Upper lobe of right lung (tissue), 1 donor: ENCODE data around the gene SFTPB. TPM values are rescaled to one million over a fixed set of nuclear protein-coding genes. Genes with fewer than 3 reads are reported as not detected.

ENCODE experiments used
- ATAC-seq: fragments of 200-7000 bp; cut with Tn5 transposase; one replicate; pipeline ENCODE4 v1.9.1; 2020; ENCODE audit warnings: mild to moderate bottlenecking, moderate library complexity
- DNase-seq: peaks from one replicate; pipeline ENCODE4 v3.0.0-alpha.2; 2020
- H3K27ac ChIP-seq: fragments of 200-600 bp; one replicate; pipeline ENCODE4 v1.8.0; 2022
- H3K27me3 ChIP-seq: fragments of 200-600 bp; one replicate; pipeline ENCODE4 v1.8.0; 2022; ENCODE audit warnings: mild to moderate bottlenecking
- H3K36me3 ChIP-seq: fragments of 200-600 bp; one replicate; pipeline ENCODE4 v1.8.0; 2022
- H3K4me1 ChIP-seq: fragments of 200-600 bp; one replicate; pipeline ENCODE4 v1.8.0; 2022
- H3K4me3 ChIP-seq: fragments of 200-600 bp; one replicate; pipeline ENCODE4 v1.8.0; 2022; ENCODE audit warnings: mild to moderate bottlenecking
- H3K9me3 ChIP-seq: fragments of 200-600 bp; one replicate; pipeline ENCODE4 v1.8.0; 2022
- intact Hi-C: fragments of 100-400 bp; cut with DNase I; formaldehyde crosslinking; loops from one replicate; pipeline ENCODE4 v1.11.0; 2022
- total RNA-seq: library from RNA; stranded (reverse); fragmentation: NEBNext Ultra II Directional; extraction: Animal tissue kit (Norgen Biotek cat#: 25700); gene quantifications from one replicate; pipeline ENCODE4 v1.2.1, GENCODE V29; 2021
- TF ChIP-seq, protein P1 (sequence below): fragments of 200-600 bp; IDR thresholded peaks from one replicate; pipeline ENCODE4 v1.8.0; 2022; ENCODE audit warnings: antibody characterized with exemption
- donor health status: DM: no; HTN: yes; CAD: no; lungs with severe emphysema.

The SFTPB gene
- total RNA-seq, 1 donor from 2014 or later: 14,872 TPM

DNA sequence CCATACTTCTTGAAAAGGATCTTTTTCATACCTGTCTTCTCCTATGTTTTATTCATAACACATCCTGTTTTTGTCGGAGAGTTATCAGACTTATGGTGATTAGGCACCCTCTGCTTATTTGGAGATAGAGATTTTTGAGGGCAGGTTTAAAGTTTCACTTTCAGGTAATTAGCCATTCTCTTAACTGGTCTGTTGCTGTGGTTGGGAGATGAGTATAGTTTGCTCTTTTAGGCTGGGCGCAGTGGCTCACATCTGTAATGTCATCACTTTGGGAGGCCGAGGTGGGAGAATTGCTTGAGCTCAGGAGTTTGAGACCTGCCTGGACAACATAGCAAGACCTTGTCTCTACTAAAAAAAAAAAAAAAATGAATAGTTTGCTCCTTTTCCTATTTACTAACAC, 25.3 kb downstream of the SFTPB start:
- no peak overlapping the region for H3K4me3 ChIP-seq
- no peaks in the 10 kb centered on the region for H3K9me3 ChIP-seq
- intact Hi-C loops: no loop called here
- H3K36me3 ChIP-seq: peaks cover 100% of the 10 kb centered on the region
- no peaks in the 10 kb centered on the region for H3K4me1 ChIP-seq
- no peak overlapping the region for H3K27ac ChIP-seq
- no peak for ATAC-seq
- H3K27me3 ChIP-seq: no peaks in the 10 kb centered on the region
- TF ChIP-seq, protein P1, sequence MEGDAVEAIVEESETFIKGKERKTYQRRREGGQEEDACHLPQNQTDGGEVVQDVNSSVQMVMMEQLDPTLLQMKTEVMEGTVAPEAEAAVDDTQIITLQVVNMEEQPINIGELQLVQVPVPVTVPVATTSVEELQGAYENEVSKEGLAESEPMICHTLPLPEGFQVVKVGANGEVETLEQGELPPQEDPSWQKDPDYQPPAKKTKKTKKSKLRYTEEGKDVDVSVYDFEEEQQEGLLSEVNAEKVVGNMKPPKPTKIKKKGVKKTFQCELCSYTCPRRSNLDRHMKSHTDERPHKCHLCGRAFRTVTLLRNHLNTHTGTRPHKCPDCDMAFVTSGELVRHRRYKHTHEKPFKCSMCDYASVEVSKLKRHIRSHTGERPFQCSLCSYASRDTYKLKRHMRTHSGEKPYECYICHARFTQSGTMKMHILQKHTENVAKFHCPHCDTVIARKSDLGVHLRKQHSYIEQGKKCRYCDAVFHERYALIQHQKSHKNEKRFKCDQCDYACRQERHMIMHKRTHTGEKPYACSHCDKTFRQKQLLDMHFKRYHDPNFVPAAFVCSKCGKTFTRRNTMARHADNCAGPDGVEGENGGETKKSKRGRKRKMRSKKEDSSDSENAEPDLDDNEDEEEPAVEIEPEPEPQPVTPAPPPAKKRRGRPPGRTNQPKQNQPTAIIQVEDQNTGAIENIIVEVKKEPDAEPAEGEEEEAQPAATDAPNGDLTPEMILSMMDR: no peak
- no peak for DNase-seq

DNA sequence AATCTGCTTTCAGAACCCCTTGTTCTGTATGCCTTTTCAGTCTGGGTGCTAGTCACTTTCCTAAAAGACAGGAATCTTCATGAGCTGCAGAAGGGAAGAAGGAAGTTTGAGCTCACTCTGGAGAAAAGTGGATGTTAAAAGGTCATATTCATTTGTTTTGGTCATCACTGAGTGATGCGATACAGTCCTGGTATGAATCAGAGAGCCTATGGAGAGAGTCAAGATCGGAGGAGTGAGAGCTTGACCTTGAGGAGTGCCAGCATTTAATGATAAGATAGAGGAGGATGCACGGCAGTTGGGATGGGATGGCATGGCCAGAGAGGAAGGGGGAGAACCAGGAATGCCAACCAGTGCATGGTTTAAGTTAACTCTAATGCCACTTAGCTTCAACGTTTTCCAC, 32.4 kb downstream of the SFTPB start:
- ATAC-seq (no peak), DNase-seq (no peak)
- H3K9me3 ChIP-seq: no peaks in the 10 kb centered on the region
- H3K4me3 ChIP-seq: no peak overlapping the region
- intact Hi-C loops: loop anchor here (10.0 kb wide), 1 partner anchor 179 kb away; no protein-coding TSS in a partner anchor
- H3K27ac ChIP-seq: no peak overlapping the region
- H3K36me3 ChIP-seq: peaks cover 98% of the 10 kb centered on the region
- TF ChIP-seq, protein P1: no peak
- H3K27me3 ChIP-seq: no peaks in the 10 kb centered on the region
- H3K4me1 ChIP-seq: no peaks in the 10 kb centered on the region

DNA sequence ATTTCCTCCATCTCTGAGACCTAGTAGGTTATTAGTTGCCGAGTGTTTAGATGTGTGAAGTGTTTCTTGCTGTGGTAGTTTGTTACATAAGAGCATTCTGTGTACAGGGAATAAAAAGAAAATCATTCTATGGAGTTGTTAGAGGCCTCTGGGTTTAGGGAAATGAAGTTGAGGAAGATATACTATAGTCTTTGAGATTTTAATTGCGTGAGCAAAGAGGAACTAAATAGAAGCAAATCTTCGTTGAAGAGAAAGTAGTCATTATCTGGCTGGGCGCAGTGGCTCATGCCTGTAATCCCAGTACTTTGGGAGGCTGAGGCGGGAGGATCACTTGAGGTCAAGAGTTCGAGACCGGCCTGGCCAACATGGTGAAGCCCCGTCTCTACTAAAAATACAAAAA, 33.0 kb downstream of the SFTPB start:
- no peaks in the 10 kb centered on the region for H3K27me3 ChIP-seq
- peaks cover 98% of the 10 kb centered on the region for H3K36me3 ChIP-seq
- TF ChIP-seq, protein P1: no peak
- no peak overlapping the region for H3K27ac ChIP-seq
- DNase-seq (no peak), ATAC-seq (no peak)
- H3K4me1 ChIP-seq: no peaks in the 10 kb centered on the region
- no peak overlapping the region for H3K4me3 ChIP-seq
- intact Hi-C loops: loop anchor here (10.0 kb wide), 1 partner anchor 180 kb away; no protein-coding TSS in a partner anchor
- no peaks in the 10 kb centered on the region for H3K9me3 ChIP-seq

DNA sequence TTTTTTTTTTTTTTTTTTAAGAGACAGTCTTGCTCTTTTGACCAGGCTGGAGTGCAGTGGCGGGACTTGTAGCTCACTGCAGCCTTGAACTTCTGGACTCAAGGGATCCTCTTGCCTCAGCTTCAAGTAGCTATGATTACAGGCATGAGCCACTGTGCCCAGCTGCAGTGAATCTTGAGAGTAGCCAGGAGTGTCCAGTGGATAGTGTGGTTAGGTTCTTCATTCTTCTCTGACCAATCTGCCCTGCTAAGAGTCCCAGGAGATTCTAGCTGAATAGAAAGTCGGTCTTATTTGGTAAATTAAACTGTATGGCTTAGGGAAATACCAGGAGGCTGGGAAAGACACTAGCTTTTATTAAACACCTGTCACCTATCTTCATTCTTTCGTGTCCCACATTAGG, 36.7 kb downstream of the SFTPB start:
- DNase-seq (no peak), ATAC-seq (no peak)
- H3K27me3 ChIP-seq: no peaks in the 10 kb centered on the region
- intact Hi-C loops: loop anchor here (10.0 kb wide), 1 partner anchor 183 kb away; no protein-coding TSS in a partner anchor
- no peak overlapping the region for H3K27ac ChIP-seq
- no peaks in the 10 kb centered on the region for H3K4me1 ChIP-seq
- H3K4me3 ChIP-seq: no peak overlapping the region
- no peaks in the 10 kb centered on the region for H3K9me3 ChIP-seq
- TF ChIP-seq, protein P1: no peak
- peaks cover 98% of the 10 kb centered on the region for H3K36me3 ChIP-seq

DNA sequence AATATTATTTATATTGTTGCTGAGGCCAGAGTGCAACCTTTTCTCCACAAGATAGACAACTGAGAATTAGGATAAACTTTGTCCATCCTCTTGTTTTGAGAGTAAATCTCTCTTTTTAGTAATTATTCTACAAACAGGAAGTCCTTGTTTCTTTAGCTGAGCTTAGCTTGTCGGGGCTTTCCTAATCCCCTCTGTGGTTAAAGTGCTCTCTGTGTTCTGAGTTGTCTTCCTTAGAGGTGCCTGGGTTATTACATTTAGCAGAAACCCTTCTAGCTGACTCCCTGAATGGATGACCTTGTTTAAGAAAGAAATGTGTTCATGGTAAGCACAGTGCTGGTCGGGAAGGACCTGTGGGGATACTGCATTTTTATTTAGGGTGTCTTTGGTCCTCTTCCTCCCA, 39.3 kb downstream of the SFTPB start:
- intact Hi-C loops: no loop called here
- ATAC-seq: no peak
- Histone ChIP-seq H3K4me1 (no peaks in the 10 kb centered on the region), H3K4me3 (no peak overlapping the region), H3K36me3 (peaks cover 100% of the 10 kb centered on the region), H3K9me3 (no peaks in the 10 kb centered on the region), H3K27ac (no peak overlapping the region), H3K27me3 (no peaks in the 10 kb centered on the region)
- TF ChIP-seq, protein P1: no peak
- no peak for DNase-seq

DNA sequence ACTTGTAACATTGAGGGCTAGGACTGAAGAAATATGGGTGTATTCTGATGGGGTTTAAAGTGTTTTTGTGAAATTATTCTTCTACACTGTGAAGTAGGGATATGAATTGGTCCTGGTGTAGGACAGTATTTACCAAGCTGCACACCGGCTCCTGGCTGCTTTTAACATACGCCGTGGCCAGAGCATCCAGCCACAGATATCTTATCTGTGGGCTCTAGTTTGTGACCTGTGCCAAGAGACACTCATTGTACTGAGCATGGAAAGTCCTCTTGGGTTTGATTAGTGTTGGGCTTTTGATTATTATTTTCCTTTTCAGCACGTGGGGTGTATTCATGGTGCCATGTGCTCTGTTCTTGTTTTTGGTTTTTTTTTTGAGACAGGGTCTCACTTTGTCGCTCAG, 44.0 kb downstream of the SFTPB start:
- intact Hi-C loops: no loop called here
- DNase-seq (no peak), ATAC-seq (no peak)
- Histone ChIP-seq H3K27ac (no peak overlapping the region), H3K9me3 (no peaks in the 10 kb centered on the region), H3K27me3 (no peaks in the 10 kb centered on the region), H3K4me1 (no peaks in the 10 kb centered on the region), H3K36me3 (peaks cover 100% of the 10 kb centered on the region), H3K4me3 (no peak overlapping the region)
- TF ChIP-seq, protein P1: no peak
